ENCODE results near the gene SLC20A1. TPM values are rescaled to one million over a fixed set of nuclear protein-coding genes. Genes with fewer than 3 reads are reported as not detected.
A peak's percentile ranks its signal among the peaks of the same experiment; 100 is the strongest.

Gene SLC20A1
- total RNA-seq, 4 donors from 2014 or later: 5.0 to 19.2 (median 12.4) TPM

- DNase-seq (ENCODE audit: low spot score in 2 of 2): no peak
- 93 to 100% methylated on average over 1 of the region's 1 CpG for WGBS, 2 donors
- H3K4me3 ChIP-seq (ENCODE audit: low read depth, poor library complexity, severe bottlenecking): no peak overlapping the region
- no peak for TF ChIP-seq CTCF (IDR thresholded peaks at IDR 0.05)
- no peak for TF ChIP-seq POLR2A (IDR thresholded peaks at IDR 0.05)
- intact Hi-C loops (cut with DNase I; ENCODE audit: low total_unique reads): no loop called here
Observed at GRCh38 chr2:112673008-112673407, 27.3 kb downstream of the SLC20A1 start.

- DNase-seq (ENCODE audit: low spot score in 2 of 2): peak; percentile 61 to 90
- intact Hi-C loops (cut with DNase I; ENCODE audit: low total_unique reads): no loop called here
- no peak overlapping the region for H3K4me3 ChIP-seq (ENCODE audit: low read depth, poor library complexity, severe bottlenecking)
- no peak for TF ChIP-seq CTCF (IDR thresholded peaks at IDR 0.05)
- TF ChIP-seq POLR2A (IDR thresholded peaks at IDR 0.05): no peak
- 66 to 67% methylated on average over 12 of the region's 12 CpGs for WGBS, 2 donors
Observed at GRCh38 chr2:112674229-112674628, 28.5 kb downstream of the SLC20A1 start.

- intact Hi-C loops (cut with DNase I; ENCODE audit: low total_unique reads): no loop called here
- 18 to 20% methylated on average over 3 of the region's 3 CpGs for WGBS, 2 donors
- TF ChIP-seq POLR2A (IDR thresholded peaks at IDR 0.05): no peak
- TF ChIP-seq CTCF (IDR thresholded peaks at IDR 0.05): no peak
- DNase-seq (ENCODE audit: low spot score in 2 of 2): peak in 1 of 2 donors; percentile 49
- no peak overlapping the region for H3K4me3 ChIP-seq (ENCODE audit: low read depth, poor library complexity, severe bottlenecking)
Observed at GRCh38 chr2:112679484-112679883, 33.7 kb downstream of the SLC20A1 start.

GRCh38 chr2:112680666-112681101 is 34.9 kb downstream of the SLC20A1 start:
- H3K4me3 ChIP-seq (ENCODE audit: low read depth, poor library complexity, severe bottlenecking): no peak overlapping the region
- intact Hi-C loops (cut with DNase I; ENCODE audit: low total_unique reads): no loop called here
- WGBS, 2 donors: 36 to 44% methylated on average over 5 of the region's 5 CpGs

GRCh38 chr2:112682101-112682500 is 36.4 kb downstream of the SLC20A1 start:
- intact Hi-C loops (cut with DNase I; ENCODE audit: low total_unique reads): no loop called here
- H3K4me3 ChIP-seq (ENCODE audit: low read depth, poor library complexity, severe bottlenecking): no peak overlapping the region
- WGBS, 2 donors: 91 to 95% methylated on average over 7 of the region's 7 CpGs
- TF ChIP-seq POLR2A (IDR thresholded peaks at IDR 0.05): no peak
- TF ChIP-seq CTCF (IDR thresholded peaks at IDR 0.05): no peak
- no peak for DNase-seq (ENCODE audit: low spot score in 2 of 2)

More at GRCh38 chr2:112680666-112681101, 34.9 kb downstream of the SLC20A1 start:
- DNase-seq (ENCODE audit: low spot score in 2 of 2): no peak
- TF ChIP-seq CTCF (IDR thresholded peaks at IDR 0.05) (no peak), POLR2A (IDR thresholded peaks at IDR 0.05) (no peak)

Data from lower leg skin (tissue), 4 donors.